ENCODE data around the gene LOXL3. TPM values are rescaled to one million over a fixed set of nuclear protein-coding genes. Genes with fewer than 3 reads are reported as not detected.

The LOXL3 gene
- total and polyA plus RNA-seq, 2 donors (not counting 1 experiment from before 2014, with no cell fraction given): 0.97 to 1.2 TPM

DNA sequence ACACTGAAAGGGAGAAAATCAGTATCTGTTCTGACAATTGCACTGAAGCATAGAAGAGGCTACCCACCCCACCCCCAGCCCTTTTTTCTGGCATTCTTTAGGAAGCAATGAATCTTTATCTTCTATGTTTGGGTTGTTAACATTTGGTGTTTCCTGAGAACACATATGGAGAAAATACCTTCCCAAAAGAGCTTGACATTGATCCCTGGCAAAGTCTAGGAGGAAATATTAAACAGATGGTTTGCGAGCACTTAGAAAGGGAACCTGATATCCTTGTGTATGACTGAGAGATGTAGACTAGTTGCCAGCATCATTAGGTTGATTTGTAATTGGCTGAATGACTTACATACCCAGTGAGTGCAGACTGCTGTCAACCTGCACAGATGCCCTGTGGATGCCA is 43.7 kb upstream of the LOXL3 start:
- Histone ChIP-seq H3K36me3 (replicated peaks in 1 of 2; ENCODE audit: control extremely low read depth in 1 of 2, control insufficient read depth in 1 of 2, extremely low read depth in 1 of 2, insufficient read depth in 2 of 2, low read length in 1 of 2) (no peaks in the 10 kb centered on the region), H3K79me2 (ENCODE audit: control insufficient read depth, insufficient read depth, low read length) (no peaks in the 10 kb centered on the region), H3K27me3 (replicated peaks in 1 of 4; ENCODE audit: control extremely low read depth in 1 of 4, control insufficient read depth in 3 of 4, insufficient read depth in 4 of 4, low read length in 3 of 4) (peaks cover 0 to 14% (median 9%) of the 10 kb centered on the region in 4 experiments), H3K9ac (ENCODE audit: low read length) (no peak overlapping the region), H3K9me3 (ENCODE audit: control extremely low read depth in 1 of 3, control insufficient read depth in 2 of 3, insufficient read depth in 1 of 3, low read length in 2 of 3) (no peaks in the 10 kb centered on the region), H2AFZ (ENCODE audit: insufficient read depth, low read depth, low read length, poor library complexity, severe bottlenecking) (no peak overlapping the region), H3K4me3 (ENCODE audit: control extremely low read depth in 1 of 5, extremely low read depth in 1 of 5, insufficient read depth in 1 of 5, low read depth in 2 of 5, low read length in 4 of 5) (no peak overlapping the region), H3K4me1 (ENCODE audit: control insufficient read depth in 2 of 2, insufficient read depth in 2 of 2, low read length in 2 of 2) (peaks cover 3 to 5% of the 10 kb centered on the region in 2 donors), H3K27ac (ENCODE audit: low read length in 2 of 2) (no peak overlapping the region), H4K20me1 (ENCODE audit: control insufficient read depth, insufficient read depth, low read length, poor library complexity, severe bottlenecking) (no peaks in the 10 kb centered on the region), H3K4me2 (replicated peaks; ENCODE audit: low read depth, low read length, poor library complexity, severe bottlenecking) (no peak overlapping the region)
- WGBS (ENCODE audit: insufficient coverage): 100% methylated on average over 1 of the region's 1 CpG
- TF ChIP-seq CTCF (IDR thresholded peaks at IDR 0.05): no peak
- no peak for TF ChIP-seq EZH2 (IDR thresholded peaks at IDR 0.05; ENCODE audit: borderline replicate concordance, insufficient read depth, low read depth, low read length, poor library complexity, severe bottlenecking)
- peaks cover 5% of the 10 kb centered on the region for H3K4me1 Mint-ChIP-seq
- POLR2A ChIA-PET: interaction anchor here (0.6 kb wide), 1 partner anchor 238 kb away, joined by 4 read pairs; no protein-coding TSS in a partner anchor
- DNase-seq: no peak
- intact Hi-C loops (cut with micrococcal nuclease): no loop called here
- no peak for ATAC-seq (ENCODE audit: low read depth)
- no peak overlapping the region for H3K4me3 Mint-ChIP-seq
- no peaks in the 10 kb centered on the region for H3K9me3 Mint-ChIP-seq (ENCODE audit: insufficient read depth)
- H3K27ac Mint-ChIP-seq: no peak overlapping the region
- CTCF ChIA-PET: interaction anchor here (3.5 kb wide), 1 partner anchor 9 kb away, joined by 14 read pairs; no protein-coding TSS in a partner anchor
- peaks cover 17% of the 10 kb centered on the region for H3K27me3 Mint-ChIP-seq

- no peak for TF ChIP-seq EZH2 (IDR thresholded peaks at IDR 0.05; ENCODE audit: borderline replicate concordance, insufficient read depth, low read depth, low read length, poor library complexity, severe bottlenecking)
- TF ChIP-seq CTCF (IDR thresholded peaks at IDR 0.05): no peak
- peaks cover 20% of the 10 kb centered on the region for H3K27me3 Mint-ChIP-seq
- H3K4me1 ChIP-seq (ENCODE audit: control insufficient read depth in 2 of 2, insufficient read depth in 2 of 2, low read length in 2 of 2): peaks cover 3 to 5% of the 10 kb centered on the region in 2 donors
- no peaks in the 10 kb centered on the region for H4K20me1 ChIP-seq (ENCODE audit: control insufficient read depth, insufficient read depth, low read length, poor library complexity, severe bottlenecking)
- no CpG with 5 or more reads among the region's 1 CpG for WGBS (ENCODE audit: insufficient coverage)
- H3K27me3 ChIP-seq (replicated peaks in 1 of 4; ENCODE audit: control extremely low read depth in 1 of 4, control insufficient read depth in 3 of 4, insufficient read depth in 4 of 4, low read length in 3 of 4): peaks cover 0 to 12% (median 8%) of the 10 kb centered on the region in 4 experiments
- no peaks in the 10 kb centered on the region for H3K9me3 Mint-ChIP-seq (ENCODE audit: insufficient read depth)
- ATAC-seq (ENCODE audit: low read depth) (no peak), DNase-seq (no peak)
- ChIA-PET POLR2A (no interaction called here), CTCF (interaction anchor here (3.5 kb wide), 1 partner anchor 8 kb away, joined by 14 read pairs; no protein-coding TSS in a partner anchor)
- H3K4me1 Mint-ChIP-seq: peaks cover 5% of the 10 kb centered on the region
- no peak overlapping the region for H3K4me3 Mint-ChIP-seq
- no peak overlapping the region for H3K4me3 ChIP-seq (ENCODE audit: control extremely low read depth in 1 of 5, extremely low read depth in 1 of 5, insufficient read depth in 1 of 5, low read depth in 2 of 5, low read length in 4 of 5)
- H3K27ac Mint-ChIP-seq: no peak overlapping the region
- H3K4me2 ChIP-seq (replicated peaks; ENCODE audit: low read depth, low read length, poor library complexity, severe bottlenecking): no peak overlapping the region
- intact Hi-C loops (cut with micrococcal nuclease): no loop called here
- H3K36me3 ChIP-seq (replicated peaks in 1 of 2; ENCODE audit: control extremely low read depth in 1 of 2, control insufficient read depth in 1 of 2, extremely low read depth in 1 of 2, insufficient read depth in 2 of 2, low read length in 1 of 2): no peaks in the 10 kb centered on the region
- no peak overlapping the region for H3K27ac ChIP-seq (ENCODE audit: low read length in 2 of 2)
- H3K9ac ChIP-seq (ENCODE audit: low read length): no peak overlapping the region
- H3K9me3 ChIP-seq (ENCODE audit: control extremely low read depth in 1 of 3, control insufficient read depth in 2 of 3, insufficient read depth in 1 of 3, low read length in 2 of 3): no peaks in the 10 kb centered on the region
- no peaks in the 10 kb centered on the region for H3K79me2 ChIP-seq (ENCODE audit: control insufficient read depth, insufficient read depth, low read length)
- H2AFZ ChIP-seq (ENCODE audit: insufficient read depth, low read depth, low read length, poor library complexity, severe bottlenecking): no peak overlapping the region
Measured at GRCh38 chr2:74596584-74596983, 42.8 kb upstream of the LOXL3 start.
